Measurements from ENCODE around the gene SIK3. TPM values are rescaled to one million over a fixed set of nuclear protein-coding genes. Genes with fewer than 3 reads are reported as not detected.

Gene SIK3
- total RNA-seq, 1 experiment from 2014 or later, result 15.2 TPM

- no peak for DNase-seq (ENCODE audit: low read depth)
Measured at GRCh38 chr11:116901211-116901610, 197.0 kb downstream of the SIK3 start.

- DNase-seq (ENCODE audit: low read depth), result no peak
Measured at GRCh38 chr11:116896211-116896610, 202.0 kb downstream of the SIK3 start.

GRCh38 chr11:116895048-116895757 is 203.0 kb downstream of the SIK3 start:
- no peak for DNase-seq (ENCODE audit: low read depth)

GRCh38 chr11:116893906-116894305 is 204.3 kb downstream of the SIK3 start:
- DNase-seq (ENCODE audit: low read depth), result no peak

- DNase-seq (ENCODE audit: low read depth), result no peak
Measured at GRCh38 chr11:116893437-116893836, 204.8 kb downstream of the SIK3 start.

- no peak for DNase-seq (ENCODE audit: low read depth)
Measured at GRCh38 chr11:116892374-116892773, 205.9 kb downstream of the SIK3 start.

- no peak for DNase-seq (ENCODE audit: low read depth)
Measured at GRCh38 chr11:116891746-116892145, 206.5 kb downstream of the SIK3 start.

GRCh38 chr11:116890607-116891006 is 207.6 kb downstream of the SIK3 start:
- DNase-seq (ENCODE audit: low read depth), result no peak

- DNase-seq (ENCODE audit: low read depth), result peak; percentile 40
Measured at GRCh38 chr11:116890193-116890592, 208.0 kb downstream of the SIK3 start.

GRCh38 chr11:116888884-116889549 is 209.2 kb downstream of the SIK3 start:
- DNase-seq (ENCODE audit: low read depth), result no peak

GRCh38 chr11:116888024-116888423 is 210.2 kb downstream of the SIK3 start:
- DNase-seq (ENCODE audit: low read depth), result no peak

- DNase-seq (ENCODE audit: low read depth), result no peak
Measured at GRCh38 chr11:116885951-116886655, 212.1 kb downstream of the SIK3 start.

GRCh38 chr11:116882386-116882785 is 215.8 kb downstream of the SIK3 start:
- peak; percentile 78 for DNase-seq (ENCODE audit: low read depth)

GRCh38 chr11:116881143-116881542 is 217.1 kb downstream of the SIK3 start:
- DNase-seq (ENCODE audit: low read depth), result no peak

GRCh38 chr11:116879800-116880625 is 218.2 kb downstream of the SIK3 start:
- DNase-seq (ENCODE audit: low read depth), result peak; percentile 65

GRCh38 chr11:116876656-116877055 is 221.6 kb downstream of the SIK3 start:
- no peak for DNase-seq (ENCODE audit: low read depth)

GRCh38 chr11:116875194-116875593 is 223.0 kb downstream of the SIK3 start:
- DNase-seq (ENCODE audit: low read depth), result no peak

GRCh38 chr11:116874251-116874650 is 224.0 kb downstream of the SIK3 start:
- no peak for DNase-seq (ENCODE audit: low read depth)

GRCh38 chr11:116873381-116873780 is 224.8 kb downstream of the SIK3 start:
- no peak for DNase-seq (ENCODE audit: low read depth)

GRCh38 chr11:116871248-116871647 is 227.0 kb downstream of the SIK3 start:
- DNase-seq (ENCODE audit: low read depth), result peak; percentile 94

- DNase-seq (ENCODE audit: low read depth), result no peak
Measured at GRCh38 chr11:116870054-116870453, 228.2 kb downstream of the SIK3 start.
